Measurements from ENCODE around the gene GABRA1.

GABRA1 gene

DNA sequence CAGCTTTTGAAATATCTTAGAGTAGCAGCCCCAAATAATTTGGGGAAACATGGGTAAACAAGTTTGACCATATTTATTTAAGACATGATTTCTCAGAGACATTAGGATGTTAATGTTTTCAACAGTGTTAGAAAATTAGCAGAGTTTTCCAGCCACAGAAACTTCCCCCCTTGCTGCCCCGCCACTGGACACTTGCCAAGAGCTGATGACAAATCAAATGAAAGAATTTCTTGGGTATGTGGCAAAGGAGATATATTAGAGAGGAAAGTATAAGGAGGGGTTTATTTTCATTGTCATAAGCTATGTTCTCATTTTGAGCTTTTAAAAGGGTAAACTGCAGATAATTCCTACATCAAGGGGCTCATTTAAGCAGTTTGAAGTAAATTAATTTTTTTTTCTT, 15.9 kb downstream of the GABRA1 start:
- Histone ChIP-seq H3K4me2 (ENCODE audit: low read length) (no peak overlapping the region), H3K9me3 (ENCODE audit: control insufficient read depth, insufficient read depth, low read length) (no peaks in the 10 kb centered on the region), H3K9me2 (replicated peaks; ENCODE audit: control insufficient read depth, low read length) (no peaks in the 10 kb centered on the region), H3K79me2 (ENCODE audit: control insufficient read depth, low read length) (no peaks in the 10 kb centered on the region), H4K20me1 (ENCODE audit: control insufficient read depth, insufficient read depth, low read depth, low read length) (no peaks in the 10 kb centered on the region), H3K4me1 (ENCODE audit: control insufficient read depth, low read length) (no peaks in the 10 kb centered on the region), H3K4me3 (ENCODE audit: low read length) (no peak overlapping the region), H3K36me3 (ENCODE audit: control insufficient read depth, low read length) (no peaks in the 10 kb centered on the region), H3K27me3 (ENCODE audit: control insufficient read depth, low read length) (no peaks in the 10 kb centered on the region), H3K27ac (ENCODE audit: low read depth, low read length) (no peak overlapping the region), H3F3A (ENCODE audit: control insufficient read depth, insufficient read depth) (no peaks in the 10 kb centered on the region)
- TF ChIP-seq, protein P1, sequence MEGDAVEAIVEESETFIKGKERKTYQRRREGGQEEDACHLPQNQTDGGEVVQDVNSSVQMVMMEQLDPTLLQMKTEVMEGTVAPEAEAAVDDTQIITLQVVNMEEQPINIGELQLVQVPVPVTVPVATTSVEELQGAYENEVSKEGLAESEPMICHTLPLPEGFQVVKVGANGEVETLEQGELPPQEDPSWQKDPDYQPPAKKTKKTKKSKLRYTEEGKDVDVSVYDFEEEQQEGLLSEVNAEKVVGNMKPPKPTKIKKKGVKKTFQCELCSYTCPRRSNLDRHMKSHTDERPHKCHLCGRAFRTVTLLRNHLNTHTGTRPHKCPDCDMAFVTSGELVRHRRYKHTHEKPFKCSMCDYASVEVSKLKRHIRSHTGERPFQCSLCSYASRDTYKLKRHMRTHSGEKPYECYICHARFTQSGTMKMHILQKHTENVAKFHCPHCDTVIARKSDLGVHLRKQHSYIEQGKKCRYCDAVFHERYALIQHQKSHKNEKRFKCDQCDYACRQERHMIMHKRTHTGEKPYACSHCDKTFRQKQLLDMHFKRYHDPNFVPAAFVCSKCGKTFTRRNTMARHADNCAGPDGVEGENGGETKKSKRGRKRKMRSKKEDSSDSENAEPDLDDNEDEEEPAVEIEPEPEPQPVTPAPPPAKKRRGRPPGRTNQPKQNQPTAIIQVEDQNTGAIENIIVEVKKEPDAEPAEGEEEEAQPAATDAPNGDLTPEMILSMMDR (IDR thresholded peaks at IDR 0.05; ENCODE audit: low read depth, low read length, poor library complexity, severe bottlenecking) = no peak
- TF ChIP-seq EZH2phosphoT487 (IDR thresholded peaks at IDR 0.05; ENCODE audit: borderline replicate concordance, low read length) = no peak

DNA sequence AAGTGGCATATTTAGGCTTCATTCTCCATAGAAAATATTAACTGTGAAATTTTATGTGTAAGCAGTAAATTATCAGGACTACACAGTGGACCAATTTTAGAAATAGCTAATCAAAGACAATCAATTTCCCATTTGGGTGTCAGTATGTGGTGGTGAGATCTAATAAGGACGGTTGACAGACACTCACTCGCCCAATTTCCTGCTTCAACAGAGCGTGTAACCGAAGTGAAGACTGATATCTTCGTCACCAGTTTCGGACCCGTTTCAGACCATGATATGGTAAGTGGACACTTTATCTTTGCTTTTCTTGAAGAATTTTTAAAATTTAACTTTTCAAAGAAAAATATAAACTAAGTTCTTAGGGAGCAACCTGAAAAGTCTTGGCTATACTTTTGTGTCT, 17.6 kb downstream of the GABRA1 start:
- no peak overlapping the region for H3K4me3 ChIP-seq (ENCODE audit: low read length)
- TF ChIP-seq, protein P1 (IDR thresholded peaks at IDR 0.05; ENCODE audit: low read depth, low read length, poor library complexity, severe bottlenecking) = no peak
- no peak for TF ChIP-seq EZH2phosphoT487 (IDR thresholded peaks at IDR 0.05; ENCODE audit: borderline replicate concordance, low read length)
- H3K36me3 ChIP-seq (ENCODE audit: control insufficient read depth, low read length) = no peaks in the 10 kb centered on the region
- no peaks in the 10 kb centered on the region for H4K20me1 ChIP-seq (ENCODE audit: control insufficient read depth, insufficient read depth, low read depth, low read length)
- no peaks in the 10 kb centered on the region for H3K27me3 ChIP-seq (ENCODE audit: control insufficient read depth, low read length)
- H3K79me2 ChIP-seq (ENCODE audit: control insufficient read depth, low read length) = no peaks in the 10 kb centered on the region
- no peaks in the 10 kb centered on the region for H3K9me3 ChIP-seq (ENCODE audit: control insufficient read depth, insufficient read depth, low read length)
- no peak overlapping the region for H3K27ac ChIP-seq (ENCODE audit: low read depth, low read length)
- H3F3A ChIP-seq (ENCODE audit: control insufficient read depth, insufficient read depth) = no peaks in the 10 kb centered on the region
- no peaks in the 10 kb centered on the region for H3K9me2 ChIP-seq (replicated peaks; ENCODE audit: control insufficient read depth, low read length)
- H3K4me1 ChIP-seq (ENCODE audit: control insufficient read depth, low read length) = no peaks in the 10 kb centered on the region
- no peak overlapping the region for H3K4me2 ChIP-seq (ENCODE audit: low read length)

DNA sequence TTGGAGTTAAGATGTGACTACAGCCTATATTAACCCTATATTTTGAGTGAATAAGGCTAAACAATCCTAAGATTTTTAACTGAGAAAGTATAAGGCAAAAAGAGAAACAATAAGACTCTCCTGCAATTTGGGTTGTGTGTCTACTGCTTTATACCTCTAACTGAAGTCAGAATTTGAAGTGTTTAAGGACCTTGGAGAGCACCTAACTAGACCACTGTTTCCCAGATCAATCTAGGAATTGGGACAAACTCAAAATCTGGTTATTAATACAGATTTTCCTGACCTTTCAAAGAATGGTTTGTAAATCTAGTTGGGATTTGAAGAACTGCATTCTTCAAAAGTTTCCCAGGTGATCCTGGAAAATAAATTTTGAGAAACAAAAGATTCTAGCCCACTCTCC, 42.1 kb downstream of the GABRA1 start:
- H3K36me3 ChIP-seq (ENCODE audit: control insufficient read depth, low read length) = no peaks in the 10 kb centered on the region
- H3K4me1 ChIP-seq (ENCODE audit: control insufficient read depth, low read length) = no peaks in the 10 kb centered on the region
- H3F3A ChIP-seq (ENCODE audit: control insufficient read depth, insufficient read depth) = no peaks in the 10 kb centered on the region
- no peaks in the 10 kb centered on the region for H3K9me2 ChIP-seq (replicated peaks; ENCODE audit: control insufficient read depth, low read length)
- H3K79me2 ChIP-seq (ENCODE audit: control insufficient read depth, low read length) = no peaks in the 10 kb centered on the region
- no peak overlapping the region for H3K4me3 ChIP-seq (ENCODE audit: low read length)
- no peaks in the 10 kb centered on the region for H4K20me1 ChIP-seq (ENCODE audit: control insufficient read depth, insufficient read depth, low read depth, low read length)
- no peak for TF ChIP-seq EZH2phosphoT487 (IDR thresholded peaks at IDR 0.05; ENCODE audit: borderline replicate concordance, low read length)
- TF ChIP-seq, protein P1 (IDR thresholded peaks at IDR 0.05; ENCODE audit: low read depth, low read length, poor library complexity, severe bottlenecking) = no peak
- no peak overlapping the region for H3K4me2 ChIP-seq (ENCODE audit: low read length)
- no peaks in the 10 kb centered on the region for H3K9me3 ChIP-seq (ENCODE audit: control insufficient read depth, insufficient read depth, low read length)
- H3K27me3 ChIP-seq (ENCODE audit: control insufficient read depth, low read length) = no peaks in the 10 kb centered on the region
- no peak overlapping the region for H3K27ac ChIP-seq (ENCODE audit: low read depth, low read length)

DNA sequence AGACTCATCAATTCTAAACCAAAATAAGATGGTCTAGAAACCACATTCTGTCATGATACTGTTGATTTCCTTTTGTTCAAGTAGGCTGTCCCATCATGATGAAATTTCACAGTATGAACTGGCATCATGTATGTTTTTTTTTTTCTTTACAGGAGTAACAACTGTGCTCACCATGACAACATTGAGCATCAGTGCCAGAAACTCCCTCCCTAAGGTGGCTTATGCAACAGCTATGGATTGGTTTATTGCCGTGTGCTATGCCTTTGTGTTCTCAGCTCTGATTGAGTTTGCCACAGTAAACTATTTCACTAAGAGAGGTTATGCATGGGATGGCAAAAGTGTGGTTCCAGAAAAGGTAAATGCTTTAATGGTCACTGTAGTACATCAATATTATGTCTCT, 47.6 kb downstream of the GABRA1 start:
- Histone ChIP-seq H3K9me3 (ENCODE audit: control insufficient read depth, insufficient read depth, low read length) (no peaks in the 10 kb centered on the region), H3K27me3 (ENCODE audit: control insufficient read depth, low read length) (no peaks in the 10 kb centered on the region), H3K4me1 (ENCODE audit: control insufficient read depth, low read length) (no peaks in the 10 kb centered on the region), H3K36me3 (ENCODE audit: control insufficient read depth, low read length) (no peaks in the 10 kb centered on the region), H3K9me2 (replicated peaks; ENCODE audit: control insufficient read depth, low read length) (no peaks in the 10 kb centered on the region), H3K79me2 (ENCODE audit: control insufficient read depth, low read length) (no peaks in the 10 kb centered on the region), H3K27ac (ENCODE audit: low read depth, low read length) (no peak overlapping the region), H3K4me2 (ENCODE audit: low read length) (no peak overlapping the region), H3K4me3 (ENCODE audit: low read length) (no peak overlapping the region), H3F3A (ENCODE audit: control insufficient read depth, insufficient read depth) (no peaks in the 10 kb centered on the region), H4K20me1 (ENCODE audit: control insufficient read depth, insufficient read depth, low read depth, low read length) (no peaks in the 10 kb centered on the region)
- TF ChIP-seq EZH2phosphoT487 (IDR thresholded peaks at IDR 0.05; ENCODE audit: borderline replicate concordance, low read length) = no peak
- TF ChIP-seq, protein P1 (IDR thresholded peaks at IDR 0.05; ENCODE audit: low read depth, low read length, poor library complexity, severe bottlenecking) = no peak
